Left ventricle myocardium inferior (tissue), 1 donor: ENCODE results near the gene WDR74. TPM values are rescaled to one million over a fixed set of nuclear protein-coding genes. Genes with fewer than 3 reads are reported as not detected.

ENCODE experiments used
- DNase-seq: peaks from one replicate; pipeline ENCODE4 v3.0.0-alpha.2; 2020
- H3K27ac ChIP-seq: fragments of 200-600 bp; replicated peaks from 2 replicates; pipeline ENCODE4 v1.8.0; 2021
- H3K27me3 ChIP-seq: fragments of 200-600 bp; 2 replicates; pipeline ENCODE4 v1.8.0; 2021; ENCODE audit warnings: low read depth
- H3K36me3 ChIP-seq: fragments of 200-600 bp; 2 replicates; pipeline ENCODE4 v1.8.0; 2021
- H3K4me1 ChIP-seq: fragments of 200-600 bp; 2 replicates; pipeline ENCODE4 v1.8.0; 2021
- H3K4me3 ChIP-seq: fragments of 200-600 bp; 2 replicates; pipeline ENCODE4 v1.8.0; 2021; ENCODE audit warnings: mild to moderate bottlenecking, moderate library complexity
- H3K9me3 ChIP-seq: fragments of 200-600 bp; replicated peaks from 2 replicates; pipeline ENCODE4 v1.8.0; 2021
- CTCF ChIP-seq: fragments of 200-600 bp; IDR thresholded peaks from 2 replicates; pipeline ENCODE4 v1.8.0; 2021; ENCODE audit warnings: antibody characterized with exemption, mild to moderate bottlenecking, borderline replicate concordance
- intact Hi-C: fragments of 100-400 bp; cut with micrococcal nuclease; formaldehyde crosslinking; loops from one replicate; pipeline ENCODE4 v1.11.0; 2022
- total RNA-seq: library from RNA; stranded (reverse); fragmentation: NEBNext Ultra II Directional; extraction: Animal tissue kit (Norgen Biotek cat#: 25700); gene quantifications from one replicate; pipeline ENCODE4 v1.2.1, GENCODE V29; 2021
- donor health status: DM: no; HTN: yes; CAD: no; lungs with severe emphysema.

The WDR74 gene
- total RNA-seq, 1 donor from 2014 or later: 24.3 TPM

- DNase-seq: no peak
- H3K4me1 ChIP-seq: peaks cover 10% of the 10 kb centered on the region
- H3K9me3 ChIP-seq: no peaks in the 10 kb centered on the region
- TF ChIP-seq CTCF: no peak
- intact Hi-C loops: no loop called here
- H3K36me3 ChIP-seq: peaks cover 100% of the 10 kb centered on the region
- H3K27me3 ChIP-seq: no peaks in the 10 kb centered on the region
- H3K27ac ChIP-seq: no peak overlapping the region
- H3K4me3 ChIP-seq: no peak overlapping the region
These were observed 15.7 kb downstream of the WDR74 start for GRCh38 chr11:62823677-62824076.

- peaks cover 87% of the 10 kb centered on the region for H3K36me3 ChIP-seq
These were observed 22.3 kb downstream of the WDR74 start for GRCh38 chr11:62817129-62817528.

GRCh38 chr11:62816557-62816956 is 22.8 kb downstream of the WDR74 start:
- Histone ChIP-seq H3K27me3 (no peaks in the 10 kb centered on the region), H3K4me1 (no peaks in the 10 kb centered on the region), H3K4me3 (no peak overlapping the region), H3K36me3 (peaks cover 81% of the 10 kb centered on the region), H3K9me3 (no peaks in the 10 kb centered on the region), H3K27ac (peak overlapping the region; percentile 11)
- TF ChIP-seq CTCF: no peak
- intact Hi-C loops: no loop called here
- no peak for DNase-seq

More at GRCh38 chr11:62817129-62817528, 22.3 kb downstream of the WDR74 start:
- Histone ChIP-seq H3K27ac (peak overlapping the region; percentile 11), H3K4me3 (no peak overlapping the region), H3K27me3 (no peaks in the 10 kb centered on the region), H3K9me3 (no peaks in the 10 kb centered on the region), H3K4me1 (no peaks in the 10 kb centered on the region)
- DNase-seq: no peak
- intact Hi-C loops: no loop called here
- TF ChIP-seq CTCF: no peak

- Histone ChIP-seq H3K36me3 (peaks cover 36% of the 10 kb centered on the region), H3K27ac (no peak overlapping the region), H3K9me3 (no peaks in the 10 kb centered on the region), H3K4me3 (no peak overlapping the region), H3K27me3 (no peaks in the 10 kb centered on the region), H3K4me1 (peaks cover 6% of the 10 kb centered on the region)
- intact Hi-C loops: no loop called here
- DNase-seq: no peak
- TF ChIP-seq CTCF: no peak
These were observed 27.7 kb downstream of the WDR74 start for GRCh38 chr11:62811659-62812058.

- DNase-seq: no peak
- H3K36me3 ChIP-seq: peaks cover 27% of the 10 kb centered on the region
These were observed 28.6 kb downstream of the WDR74 start for GRCh38 chr11:62810748-62811147.

More at GRCh38 chr11:62810748-62811147, 28.6 kb downstream of the WDR74 start:
- peaks cover 15% of the 10 kb centered on the region for H3K4me1 ChIP-seq
- no peak for TF ChIP-seq CTCF
- H3K9me3 ChIP-seq: no peaks in the 10 kb centered on the region
- H3K4me3 ChIP-seq: no peak overlapping the region
- H3K27ac ChIP-seq: no peak overlapping the region
- no peaks in the 10 kb centered on the region for H3K27me3 ChIP-seq
- intact Hi-C loops: no loop called here
